Measurements from ENCODE around the gene CMKLR1. TPM values are rescaled to one million over a fixed set of nuclear protein-coding genes. Genes with fewer than 3 reads are reported as not detected.

CMKLR1 gene
- total and polyA plus RNA-seq, 10 of the 15 experiments (the other 5 are each of a cell fraction or from before 2014, with no cell fraction given): 13.8 to 52.3 (median 26.2) TPM

DNA sequence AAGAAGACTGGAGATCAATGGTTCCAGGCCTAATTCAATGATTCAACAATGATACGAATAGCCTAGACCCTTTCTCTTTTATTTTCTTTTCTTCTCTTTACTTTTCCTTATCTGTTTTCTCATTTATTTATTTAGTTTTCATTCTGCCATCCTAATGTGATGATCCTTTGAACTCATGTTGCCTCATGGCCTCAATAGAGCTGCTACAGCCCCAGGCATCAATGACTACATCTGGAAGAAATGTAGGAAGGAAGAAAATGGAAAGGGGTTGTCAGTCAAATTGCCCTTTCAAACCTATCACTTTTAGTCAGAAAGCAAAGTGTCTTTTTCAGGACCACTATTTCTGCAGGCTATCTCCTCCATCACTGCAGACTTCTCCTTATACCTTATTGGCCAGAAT is 69.9 kb downstream of the CMKLR1 start:
- 0% methylated on average over 1 of the region's 1 CpG for WGBS (ENCODE audit: insufficient coverage, insufficient replicate concordance, low lambda C conversion rate, missing lambda C conversion rate)
- H2AFZ ChIP-seq (ENCODE audit: control insufficient read depth, low read depth, low read length): no peak overlapping the region
- DNase-seq (ENCODE audit: low read depth, low spot score) (no peak), ATAC-seq (no peak), FAIRE-seq (no peak)
- CTCF ChIA-PET: no interaction called here
- no peak for TF ChIP-seq TAF1 (IDR thresholded peaks at IDR 0.05; ENCODE audit: borderline replicate concordance, low read depth, low read length)
- no peak for TF ChIP-seq IRF4 (IDR thresholded peaks at IDR 0.05; ENCODE audit: low read depth, low read length)
- TF ChIP-seq SMAD1 (IDR thresholded peaks at IDR 0.05; ENCODE audit: low read depth, partially characterized antibody): no peak
- no peak for TF ChIP-seq ZNF207 (IDR thresholded peaks at IDR 0.05; ENCODE audit: borderline replicate concordance)
- TF ChIP-seq NR2C2 (IDR thresholded peaks at IDR 0.05; ENCODE audit: borderline replicate concordance, control insufficient read depth, insufficient read length, low read depth): no peak
- no peak for TF ChIP-seq SMAD5 (IDR thresholded peaks at IDR 0.05; ENCODE audit: low read depth)
- TF ChIP-seq TCF7 (IDR thresholded peaks at IDR 0.05; ENCODE audit: borderline replicate concordance): no peak
- no peak overlapping the region for H3K4me3 ChIP-seq
- POLR2A ChIA-PET: interaction anchor here (0.7 kb wide), 1 partner anchor 92 kb away, joined by 3 read pairs; no protein-coding TSS in a partner anchor
- peaks cover 0 to 2% of the 10 kb centered on the region in 2 experiments; a peak in 1 of 4 replicates for H3K27me3 ChIP-seq (replicated peaks in 1 of 2; ENCODE audit: control insufficient read depth in 2 of 2, insufficient read depth in 2 of 2, low read length in 1 of 2)
- SMC1A ChIA-PET (ENCODE audit: uncharacterized antibody, unreplicated experiment): interaction anchor here (0.6 to 2.0 kb wide), 7 partner anchors 9 to 1291 kb away, joined by 3 to 5 read pairs (median 3); no protein-coding TSS in a partner anchor
- RAD21 ChIA-PET (ENCODE audit: unreplicated experiment): interaction anchor here (0.6 to 1.6 kb wide), 3 partner anchors 45 to 70 kb away, joined by 3 to 4 read pairs (median 3); partner anchors contain the start of gene CMKLR1
- no peaks in the 10 kb centered on the region for H3K79me2 ChIP-seq (ENCODE audit: control insufficient read depth, insufficient read depth, low read length)
- no peak overlapping the region for H3K27ac ChIP-seq (ENCODE audit: control insufficient read depth, insufficient read depth)
- BruUV-seq (replicated peaks): no TSS peak
- no peaks in the 10 kb centered on the region; the same call in 2 of the 3 replicates for H3K9me3 ChIP-seq (replicated peaks; ENCODE audit: control insufficient read depth, insufficient read depth, low read length)
- H4K20me1 ChIP-seq (ENCODE audit: control insufficient read depth, insufficient read depth): no peaks in the 10 kb centered on the region
- no peak overlapping the region for H3K4me2 ChIP-seq (ENCODE audit: control insufficient read depth, insufficient read depth)
- intact Hi-C loops (cut with micrococcal nuclease; ENCODE audit: unreplicated experiment) (no loop called here), in situ Hi-C loops (cut with MboI) (no loop called here)
- no peak overlapping the region for H3K9ac ChIP-seq (ENCODE audit: control insufficient read depth, insufficient read depth, low read length)
- H3K4me1 ChIP-seq (ENCODE audit: control insufficient read depth, insufficient read depth, low read length): peaks cover 5% of the 10 kb centered on the region; the same call in 1 of the 2 replicates
- H3K36me3 ChIP-seq (ENCODE audit: control insufficient read depth in 2 of 2, insufficient read depth in 2 of 2, low read length in 1 of 2): no peaks in the 10 kb centered on the region

DNA sequence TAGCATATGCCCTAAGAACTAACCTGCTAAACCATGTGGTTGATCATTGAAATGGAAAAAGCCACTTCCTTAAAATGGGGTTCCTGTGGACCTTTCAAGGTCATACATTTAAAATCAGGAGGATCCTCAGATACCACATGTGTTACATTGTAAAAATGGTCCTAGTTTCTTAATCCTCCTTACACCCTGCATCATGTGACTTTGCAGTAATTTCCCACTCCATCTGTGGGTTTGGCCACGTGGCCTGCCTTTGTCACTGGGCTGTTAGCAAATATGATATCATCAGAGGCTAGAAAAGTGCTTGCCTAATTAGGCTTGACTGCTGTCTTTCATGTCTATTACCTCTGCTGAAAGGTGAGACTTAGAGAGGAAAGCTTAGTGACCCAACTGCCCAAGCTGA is 70.7 kb downstream of the CMKLR1 start:
- DNase-seq (ENCODE audit: low read depth, low spot score) (peak; percentile 15), ATAC-seq (peak; percentile 87), FAIRE-seq (no peak)
- Histone ChIP-seq H3K4me1 (ENCODE audit: control insufficient read depth, insufficient read depth, low read length) (peaks cover 5% of the 10 kb centered on the region; the same call in 1 of the 2 replicates), H3K79me2 (ENCODE audit: control insufficient read depth, insufficient read depth, low read length) (no peaks in the 10 kb centered on the region), H3K9ac (ENCODE audit: control insufficient read depth, insufficient read depth, low read length) (no peak overlapping the region), H3K27ac (ENCODE audit: control insufficient read depth, insufficient read depth) (no peak overlapping the region), H3K9me3 (replicated peaks; ENCODE audit: control insufficient read depth, insufficient read depth, low read length) (no peaks in the 10 kb centered on the region; the same call in 2 of the 3 replicates), H3K4me2 (ENCODE audit: control insufficient read depth, insufficient read depth) (no peak overlapping the region), H2AFZ (ENCODE audit: control insufficient read depth, low read depth, low read length) (no peak overlapping the region), H4K20me1 (ENCODE audit: control insufficient read depth, insufficient read depth) (no peaks in the 10 kb centered on the region), H3K27me3 (replicated peaks in 1 of 2; ENCODE audit: control insufficient read depth in 2 of 2, insufficient read depth in 2 of 2, low read length in 1 of 2) (no peaks in the 10 kb centered on the region), H3K4me3 (no peak overlapping the region), H3K36me3 (ENCODE audit: control insufficient read depth in 2 of 2, insufficient read depth in 2 of 2, low read length in 1 of 2) (no peaks in the 10 kb centered on the region)
- ChIA-PET POLR2A (no interaction called here), RAD21 (ENCODE audit: unreplicated experiment) (interaction anchor here (1.0 to 1.6 kb wide), 3 partner anchors 46 to 92 kb away, joined by 3 to 4 read pairs (median 3); no protein-coding TSS in a partner anchor), SMC1A (ENCODE audit: uncharacterized antibody, unreplicated experiment) (interaction anchor here (0.6 to 1.4 kb wide), 5 partner anchors 23 to 163 kb away, joined by 3 read pairs; no protein-coding TSS in a partner anchor), CTCF (no interaction called here)
- WGBS (ENCODE audit: insufficient coverage, insufficient replicate concordance, low lambda C conversion rate, missing lambda C conversion rate): 0% methylated on average over 1 of the region's 1 CpG
- in situ Hi-C loops (cut with MboI) (no loop called here), intact Hi-C loops (cut with micrococcal nuclease; ENCODE audit: unreplicated experiment) (no loop called here)
- BruUV-seq (replicated peaks): no TSS peak
- TF ChIP-seq, protein P1, sequence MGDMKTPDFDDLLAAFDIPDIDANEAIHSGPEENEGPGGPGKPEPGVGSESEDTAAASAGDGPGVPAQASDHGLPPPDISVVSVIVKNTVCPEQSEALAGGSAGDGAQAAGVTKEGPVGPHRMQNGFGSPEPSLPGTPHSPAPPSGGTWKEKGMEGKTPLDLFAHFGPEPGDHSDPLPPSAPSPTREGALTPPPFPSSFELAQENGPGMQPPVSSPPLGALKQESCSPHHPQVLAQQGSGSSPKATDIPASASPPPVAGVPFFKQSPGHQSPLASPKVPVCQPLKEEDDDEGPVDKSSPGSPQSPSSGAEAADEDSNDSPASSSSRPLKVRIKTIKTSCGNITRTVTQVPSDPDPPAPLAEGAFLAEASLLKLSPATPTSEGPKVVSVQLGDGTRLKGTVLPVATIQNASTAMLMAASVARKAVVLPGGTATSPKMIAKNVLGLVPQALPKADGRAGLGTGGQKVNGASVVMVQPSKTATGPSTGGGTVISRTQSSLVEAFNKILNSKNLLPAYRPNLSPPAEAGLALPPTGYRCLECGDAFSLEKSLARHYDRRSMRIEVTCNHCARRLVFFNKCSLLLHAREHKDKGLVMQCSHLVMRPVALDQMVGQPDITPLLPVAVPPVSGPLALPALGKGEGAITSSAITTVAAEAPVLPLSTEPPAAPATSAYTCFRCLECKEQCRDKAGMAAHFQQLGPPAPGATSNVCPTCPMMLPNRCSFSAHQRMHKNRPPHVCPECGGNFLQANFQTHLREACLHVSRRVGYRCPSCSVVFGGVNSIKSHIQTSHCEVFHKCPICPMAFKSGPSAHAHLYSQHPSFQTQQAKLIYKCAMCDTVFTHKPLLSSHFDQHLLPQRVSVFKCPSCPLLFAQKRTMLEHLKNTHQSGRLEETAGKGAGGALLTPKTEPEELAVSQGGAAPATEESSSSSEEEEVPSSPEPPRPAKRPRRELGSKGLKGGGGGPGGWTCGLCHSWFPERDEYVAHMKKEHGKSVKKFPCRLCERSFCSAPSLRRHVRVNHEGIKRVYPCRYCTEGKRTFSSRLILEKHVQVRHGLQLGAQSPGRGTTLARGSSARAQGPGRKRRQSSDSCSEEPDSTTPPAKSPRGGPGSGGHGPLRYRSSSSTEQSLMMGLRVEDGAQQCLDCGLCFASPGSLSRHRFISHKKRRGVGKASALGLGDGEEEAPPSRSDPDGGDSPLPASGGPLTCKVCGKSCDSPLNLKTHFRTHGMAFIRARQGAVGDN (IDR thresholded peaks at IDR 0.05): no peak
- TF ChIP-seq, protein P2, sequence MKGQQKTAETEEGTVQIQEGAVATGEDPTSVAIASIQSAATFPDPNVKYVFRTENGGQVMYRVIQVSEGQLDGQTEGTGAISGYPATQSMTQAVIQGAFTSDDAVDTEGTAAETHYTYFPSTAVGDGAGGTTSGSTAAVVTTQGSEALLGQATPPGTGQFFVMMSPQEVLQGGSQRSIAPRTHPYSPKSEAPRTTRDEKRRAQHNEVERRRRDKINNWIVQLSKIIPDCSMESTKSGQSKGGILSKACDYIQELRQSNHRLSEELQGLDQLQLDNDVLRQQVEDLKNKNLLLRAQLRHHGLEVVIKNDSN (IDR thresholded peaks at IDR 0.05; ENCODE audit: borderline replicate concordance, extremely low read length, insufficient read depth, low read depth, low read length): peak; percentile 30
- 0 out of 4 replicates have a peak, but pooled peaks of 1 of the 2 experiments have one; percentile 17 for TF ChIP-seq IKZF2 (IDR thresholded peaks at IDR 0.05)
- peak; percentile 28; the same call in 1 of the 2 replicates for TF ChIP-seq NR2F1 (conservative IDR thresholded peaks at IDR 0.05)
- peak; percentile 48; the same call in 1 of the 2 replicates for TF ChIP-seq SPI1 (IDR thresholded peaks at IDR 0.05; ENCODE audit: borderline replicate concordance, insufficient read depth, low read depth, low read length)
- TF ChIP-seq IKZF1 (conservative IDR thresholded peaks at IDR 0.05): peak; percentile 30; the same call in 1 of the 2 replicates
